Measurements from ENCODE around the gene HIVEP3.

DNA sequence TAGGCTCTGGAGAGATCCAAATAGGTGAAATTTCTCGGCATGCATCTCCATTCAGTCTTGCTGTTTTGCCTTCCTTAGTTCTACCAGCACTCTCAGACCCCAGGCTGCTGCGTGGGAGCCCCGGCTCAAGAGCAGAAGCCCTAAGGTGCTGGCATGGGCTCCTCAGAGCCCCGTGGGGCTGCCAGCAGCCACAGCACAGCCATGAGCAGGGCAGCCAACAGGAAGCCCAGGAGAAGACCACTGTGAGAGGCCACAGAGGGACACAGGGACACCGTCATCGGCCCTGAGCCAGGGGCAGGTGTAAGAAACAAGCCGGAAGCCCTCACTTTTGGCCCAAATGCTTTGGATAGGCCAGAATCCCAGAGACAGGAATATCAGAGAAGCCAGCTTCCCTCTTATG, 66.6 kb downstream of the HIVEP3 start:
- TF ChIP-seq CTCF (IDR thresholded peaks at IDR 0.05; ENCODE audit: low read length) (no peak), EZH2 (IDR thresholded peaks at IDR 0.05; ENCODE audit: borderline replicate concordance, low read length) (no peak)

Measured in OCI-LY1 (cell line).